Neural cell (in vitro differentiated cells): ENCODE data around the gene GLI2.

Source experiments
- EP300 ChIP-seq: fragments of 450-650 bp; conservative IDR thresholded peaks from 2 replicates; pipeline ENCODE4 v1.6.1; 2014; ENCODE audit warnings: antibody characterized with exemption, mild to moderate bottlenecking, moderate library complexity; ENCODE audit not compliant: poor library complexity, severe bottlenecking
- EZH2 ChIP-seq: fragments of 200-600, 300-800 bp; shearing (Covaris generic), sonication (generic); IDR thresholded peaks from 2 replicates; pipeline ENCODE4 v1.6.1; 2014; ENCODE audit warnings: antibody characterized with exemption, low read length, borderline replicate concordance, mild to moderate bottlenecking; ENCODE audit not compliant: insufficient read depth, poor library complexity, severe bottlenecking
- POLR2AphosphoS5 ChIP-seq: IDR thresholded peaks from 2 replicates; pipeline ENCODE4 v1.6.1; 2012
- RAD21 ChIP-seq: fragments of 450-650 bp; conservative IDR thresholded peaks from 2 replicates; pipeline ENCODE4 v1.6.1; 2014; ENCODE audit warnings: antibody characterized with exemption, mild to moderate bottlenecking, moderate library complexity
- REST ChIP-seq: IDR thresholded peaks from 2 replicates; pipeline ENCODE4 v1.6.1; 2012; ENCODE audit warnings: borderline replicate concordance
- SMC3 ChIP-seq: fragments of 450-650 bp; conservative IDR thresholded peaks from 2 replicates; pipeline ENCODE4 v1.6.1; 2014; ENCODE audit warnings: antibody characterized with exemption, mild to moderate bottlenecking, moderate library complexity; ENCODE audit not compliant: poor library complexity
- TAF1 ChIP-seq: IDR thresholded peaks from 2 replicates; pipeline ENCODE4 v1.6.1; 2012; ENCODE audit warnings: low read depth
- TF ChIP-seq, protein P1 (sequence below): fragments of 450-650 bp; IDR thresholded peaks from 2 replicates; pipeline ENCODE4 v1.5.1; 2014; ENCODE audit warnings: antibody characterized with exemption, mild to moderate bottlenecking, moderate library complexity; ENCODE audit not compliant: poor library complexity, severe bottlenecking

DNA sequence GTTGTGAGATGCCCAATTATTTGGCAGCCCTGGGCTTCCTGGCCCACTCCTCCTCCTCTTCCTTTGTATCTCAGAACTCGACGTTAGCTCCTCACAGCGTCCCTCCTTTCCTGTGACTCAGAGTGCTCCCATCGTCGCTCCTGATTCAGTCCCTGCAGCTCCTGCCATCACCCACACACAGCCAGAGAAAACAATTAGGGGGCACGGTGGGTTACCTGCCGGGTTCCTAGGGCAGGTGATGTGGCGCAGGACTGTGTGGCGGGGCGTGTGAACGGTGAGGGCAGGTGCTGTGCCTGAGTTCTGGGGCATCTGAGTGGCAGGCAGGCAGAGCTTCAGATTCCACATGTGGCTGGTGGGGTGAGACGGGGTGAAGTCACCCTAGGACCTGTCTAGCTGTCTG, 42.6 kb downstream of the GLI2 start:
- TF ChIP-seq, protein P1, sequence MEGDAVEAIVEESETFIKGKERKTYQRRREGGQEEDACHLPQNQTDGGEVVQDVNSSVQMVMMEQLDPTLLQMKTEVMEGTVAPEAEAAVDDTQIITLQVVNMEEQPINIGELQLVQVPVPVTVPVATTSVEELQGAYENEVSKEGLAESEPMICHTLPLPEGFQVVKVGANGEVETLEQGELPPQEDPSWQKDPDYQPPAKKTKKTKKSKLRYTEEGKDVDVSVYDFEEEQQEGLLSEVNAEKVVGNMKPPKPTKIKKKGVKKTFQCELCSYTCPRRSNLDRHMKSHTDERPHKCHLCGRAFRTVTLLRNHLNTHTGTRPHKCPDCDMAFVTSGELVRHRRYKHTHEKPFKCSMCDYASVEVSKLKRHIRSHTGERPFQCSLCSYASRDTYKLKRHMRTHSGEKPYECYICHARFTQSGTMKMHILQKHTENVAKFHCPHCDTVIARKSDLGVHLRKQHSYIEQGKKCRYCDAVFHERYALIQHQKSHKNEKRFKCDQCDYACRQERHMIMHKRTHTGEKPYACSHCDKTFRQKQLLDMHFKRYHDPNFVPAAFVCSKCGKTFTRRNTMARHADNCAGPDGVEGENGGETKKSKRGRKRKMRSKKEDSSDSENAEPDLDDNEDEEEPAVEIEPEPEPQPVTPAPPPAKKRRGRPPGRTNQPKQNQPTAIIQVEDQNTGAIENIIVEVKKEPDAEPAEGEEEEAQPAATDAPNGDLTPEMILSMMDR, result no peak
- TF ChIP-seq RAD21 (no peak), TAF1 (no peak), POLR2AphosphoS5 (no peak), REST (no peak), EP300 (no peak), EZH2 (no peak), SMC3 (no peak)
